Activated CD8-positive, alpha-beta T cell treated with anti-CD3 and anti-CD28 coated beads for 36 hours (primary cell): ENCODE data around the gene IRX4. TPM values are rescaled to one million over a fixed set of nuclear protein-coding genes. Genes with fewer than 3 reads are reported as not detected.

ENCODE experiments used
- ATAC-seq: fragments of 200-7000 bp; cut with Tn5 transposase; one replicate; pipeline ENCODE4 v1.10.0; 2021; ENCODE audit warnings: mild to moderate bottlenecking, moderate library complexity
- CTCF ChIA-PET: fragments of 350-600 bp; sonication (Branson Sonifier 250); formaldehyde crosslinking; loops from one replicate; lab custom pipeline; 2021; ENCODE audit warnings: antibody characterized with exemption; lab: Charles Lee
- POLR2A ChIA-PET: fragments of 350-600 bp; sonication (Branson Sonifier 250); formaldehyde crosslinking; loops from one replicate; lab custom pipeline; 2021; ENCODE audit warnings: antibody characterized with exemption; lab: Charles Lee
- DNase-seq: peaks from one replicate; pipeline ENCODE4 v3.0.0-alpha.2; 2020
- H3K27ac Mint-ChIP-seq: one replicate; pipeline ENCODE4 v1.8.0; 2021; ENCODE audit warnings: mild to moderate bottlenecking, mixed read lengths
- H3K27me3 Mint-ChIP-seq: one replicate; pipeline ENCODE4 v1.8.0; 2021; ENCODE audit warnings: mixed read lengths
- H3K36me3 Mint-ChIP-seq: one replicate; pipeline ENCODE4 v1.8.0; 2021; ENCODE audit warnings: low read depth, mixed read lengths
- H3K4me1 Mint-ChIP-seq: one replicate; pipeline ENCODE4 v1.8.0; 2021; ENCODE audit warnings: low read depth, mixed read lengths
- H3K4me3 Mint-ChIP-seq: one replicate; pipeline ENCODE4 v1.8.0; 2021; ENCODE audit warnings: mild to moderate bottlenecking, moderate library complexity, mixed read lengths
- H3K9me3 Mint-ChIP-seq: one replicate; pipeline ENCODE4 v1.8.0; 2021; ENCODE audit warnings: mixed read lengths
- CTCF ChIP-seq: fragments of 200-600 bp; IDR thresholded peaks from one replicate; pipeline ENCODE4 v1.8.0; 2022; ENCODE audit warnings: antibody characterized with exemption, mild to moderate bottlenecking
- intact Hi-C: fragments of 100-400 bp; cut with micrococcal nuclease; formaldehyde crosslinking; loops from one replicate; pipeline ENCODE4 v1.10.0; 2022
- total RNA-seq, 2 experiments: library from RNA; stranded (reverse); gene quantifications; one replicate each; pipeline ENCODE4 v1.2.3, GENCODE V29; 2021

The IRX4 gene
- not detected for total RNA-seq

- Mint-ChIP-seq H3K4me1 (peaks cover 6% of the 10 kb centered on the region), H3K36me3 (no peaks in the 10 kb centered on the region), H3K27me3 (peaks cover 50% of the 10 kb centered on the region), H3K9me3 (no peaks in the 10 kb centered on the region), H3K27ac (no peak within 1 kb of the TSS), H3K4me3 (no peak within 1 kb of the TSS)
- ATAC-seq (peak; percentile 21), DNase-seq (no peak)
- no peak for TF ChIP-seq CTCF
- POLR2A ChIA-PET: no interaction called here
- intact Hi-C loops: loop anchor here (10.0 kb wide), 1 partner anchor 862 kb away; no protein-coding TSS in a partner anchor
- CTCF ChIA-PET: no interaction called here
Measured at GRCh38 chr5:1882337-1883119, at the start of gene IRX4. Gene IRX4 (minus strand): TSS chr5:1882925. CDS start chr5:1882647, 278 bp downstream.

GRCh38 chr5:1931604-1932231, 49.0 kb upstream of the IRX4 start:
- intact Hi-C loops: no loop called here
- POLR2A ChIA-PET: no interaction called here
- H3K9me3 Mint-ChIP-seq: no peaks in the 10 kb centered on the region
- no peak overlapping the region for H3K4me3 Mint-ChIP-seq
- no peak overlapping the region for H3K27ac Mint-ChIP-seq
- peaks cover 25% of the 10 kb centered on the region for H3K27me3 Mint-ChIP-seq
- no peaks in the 10 kb centered on the region for H3K4me1 Mint-ChIP-seq
- no peaks in the 10 kb centered on the region for H3K36me3 Mint-ChIP-seq
- CTCF ChIA-PET: no interaction called here
- DNase-seq (no peak), ATAC-seq (no peak)
- TF ChIP-seq CTCF: no peak

GRCh38 chr5:1930880-1931603, 48.3 kb upstream of the IRX4 start:
- no peak overlapping the region for H3K27ac Mint-ChIP-seq
- ATAC-seq: no peak
- H3K27me3 Mint-ChIP-seq: peaks cover 22% of the 10 kb centered on the region
- CTCF ChIA-PET: no interaction called here
- no peaks in the 10 kb centered on the region for H3K9me3 Mint-ChIP-seq
- intact Hi-C loops: no loop called here
- H3K4me1 Mint-ChIP-seq: no peaks in the 10 kb centered on the region
- POLR2A ChIA-PET: no interaction called here
- H3K36me3 Mint-ChIP-seq: no peaks in the 10 kb centered on the region
- no peak for DNase-seq
- no peak for TF ChIP-seq CTCF
- H3K4me3 Mint-ChIP-seq: no peak overlapping the region

GRCh38 chr5:1930501-1930879, 47.8 kb upstream of the IRX4 start:
- Mint-ChIP-seq H3K4me3 (no peak overlapping the region), H3K4me1 (no peaks in the 10 kb centered on the region), H3K9me3 (no peaks in the 10 kb centered on the region), H3K27ac (no peak overlapping the region), H3K27me3 (peaks cover 19% of the 10 kb centered on the region), H3K36me3 (no peaks in the 10 kb centered on the region)
- intact Hi-C loops: no loop called here
- ChIA-PET POLR2A (no interaction called here), CTCF (no interaction called here)
- no peak for ATAC-seq
- DNase-seq: no peak
- no peak for TF ChIP-seq CTCF
